HepG2 (cell line): ENCODE results near the gene NAT9. TPM values are rescaled to one million over a fixed set of nuclear protein-coding genes. Genes with fewer than 3 reads are reported as not detected.
A peak's percentile ranks its signal among the peaks of the same experiment; 100 is the strongest.

Source experiments
- ATAD3A ChIP-seq: sonication (generic); formaldehyde crosslinking; IDR thresholded peaks from 2 replicates; pipeline ENCODE4 v1.4.0; 2020; ENCODE audit warnings: missing genetic modification reagents
- EED ChIP-seq: sonication (generic); formaldehyde crosslinking; IDR thresholded peaks from 2 replicates; pipeline ENCODE4 v1.5.0; 2020; ENCODE audit warnings: mild to moderate bottlenecking, missing genetic modification reagents
- ELK4 ChIP-seq: sonication (generic); formaldehyde crosslinking; IDR thresholded peaks from 2 replicates; pipeline ENCODE4 v1.9.0; 2021; ENCODE audit warnings: missing genetic modification reagents, borderline replicate concordance
- EP300 ChIP-seq, 3 experiments: sonication (generic) in 1 of 3; formaldehyde crosslinking in 1 of 3; IDR thresholded peaks; 2 replicates each; pipeline versions ENCODE4 v1.5.1 to v1.6.1; 2011 to 2020; ENCODE audit warnings: low read depth in 2 of 3, low read length in 2 of 3, borderline replicate concordance in 1 of 3, improper control_type of control experiment in 1 of 3, mild to moderate bottlenecking in 1 of 3, missing genetic modification reagents in 1 of 3, moderate library complexity in 1 of 3
- FOXJ3 ChIP-seq: sonication (generic); formaldehyde crosslinking; IDR thresholded peaks from 2 replicates; pipeline ENCODE4 v1.4.0; 2020; ENCODE audit warnings: missing genetic modification reagents, mild to moderate bottlenecking, borderline replicate concordance
- NR2F2 ChIP-seq: IDR thresholded peaks from 2 replicates; pipeline ENCODE4 v1.6.1; 2012; ENCODE audit warnings: low read depth, inconsistent platforms, borderline replicate concordance
- PRMT3 ChIP-seq: sonication (generic); formaldehyde crosslinking; IDR thresholded peaks from 2 replicates; pipeline ENCODE4 v1.8.1; 2022; ENCODE audit warnings: low read depth, mild to moderate bottlenecking, moderate library complexity, missing genetic modification reagents, borderline replicate concordance
- SMAD1 ChIP-seq: sonication (generic); formaldehyde crosslinking; IDR thresholded peaks from 2 replicates; pipeline ENCODE4 v1.4.0; 2020; ENCODE audit warnings: missing genetic modification reagents, low read depth, mild to moderate bottlenecking, borderline replicate concordance
- SP1 ChIP-seq, 2 experiments: fragments of 450-650 bp in 1 of 2; sonication (generic) in 1 of 2; formaldehyde crosslinking in 1 of 2; IDR thresholded peaks; 2 replicates each; pipeline versions ENCODE4 v1.4.0 to v1.6.1; 2016 to 2020; ENCODE audit warnings: missing genetic modification reagents in 1 of 2
- TCF7L2 ChIP-seq: IDR thresholded peaks from 2 replicates; pipeline ENCODE4 v1.6.1; 2011; ENCODE audit warnings: mild to moderate bottlenecking, low read depth, low read length, moderate library complexity
- TERF1 ChIP-seq: sonication (generic); formaldehyde crosslinking; IDR thresholded peaks from 2 replicates; pipeline ENCODE4 v1.8.0; 2022; ENCODE audit warnings: mild to moderate bottlenecking, missing genetic modification reagents, moderate library complexity
- ZBTB3 ChIP-seq: sonication (generic); formaldehyde crosslinking; IDR thresholded peaks from 2 replicates; pipeline ENCODE4 v1.4.0; 2020; ENCODE audit warnings: low read depth, mild to moderate bottlenecking, moderate library complexity, missing genetic modification reagents, borderline replicate concordance
- ZFP36 ChIP-seq: fragments of 150-350 bp; IDR thresholded peaks from 2 replicates; pipeline ENCODE4 v1.6.1; 2018; ENCODE audit warnings: borderline replicate concordance, low read length, low read depth; ENCODE audit not compliant: partially characterized antibody
- ZNF350 ChIP-seq: sonication (generic); formaldehyde crosslinking; IDR thresholded peaks from 2 replicates; pipeline ENCODE4 v1.4.0; 2020; ENCODE audit warnings: mild to moderate bottlenecking, low read depth, missing genetic modification reagents, borderline replicate concordance
- ZNF44 ChIP-seq: sonication (generic); formaldehyde crosslinking; IDR thresholded peaks from 2 replicates; pipeline ENCODE4 v1.5.1; 2020; ENCODE audit warnings: mild to moderate bottlenecking, missing genetic modification reagents
- ZNF468 ChIP-seq: sonication (generic); formaldehyde crosslinking; IDR thresholded peaks from 2 replicates; pipeline ENCODE4 v1.8.0; 2022; ENCODE audit warnings: mild to moderate bottlenecking, moderate library complexity, missing genetic modification reagents
- ZNF558 ChIP-seq: sonication (generic); formaldehyde crosslinking; IDR thresholded peaks from 2 replicates; pipeline ENCODE4 v1.9.0; 2022; ENCODE audit warnings: mild to moderate bottlenecking, missing genetic modification reagents, borderline replicate concordance
- ZNF646 ChIP-seq: sonication (generic); formaldehyde crosslinking; IDR thresholded peaks from 2 replicates; pipeline ENCODE4 v1.9.0; 2021; ENCODE audit warnings: mild to moderate bottlenecking, missing genetic modification reagents
- ZNF749 ChIP-seq: sonication (generic); formaldehyde crosslinking; IDR thresholded peaks from 2 replicates; pipeline ENCODE4 v1.8.0; 2022; ENCODE audit warnings: mild to moderate bottlenecking, missing genetic modification reagents, moderate library complexity, borderline replicate concordance
- ZNF816 ChIP-seq: sonication (generic); formaldehyde crosslinking; IDR thresholded peaks from 2 replicates; pipeline ENCODE4 v1.8.0; 2022; ENCODE audit warnings: missing genetic modification reagents, mild to moderate bottlenecking, borderline replicate concordance
- polyA plus RNA-seq, 8 experiments: library from polyadenylated mRNA; depleted of rRNA in 3 of 8; stranded (reverse) in 7 of 8; unstranded in 1 of 8; fragments of >200 nt; fragmentation: Illumina TruSeq in 4 of 8; extraction: Trizol in 4 of 8; gene quantifications; 2 replicates each; pipeline versions ENCODE4 v1.2.1 to v1.2.3, GENCODE V29; 2011 to 2016; ENCODE audit warnings: low read depth in 4 of 8, missing spikeins in 1 of 8, mixed read lengths in 1 of 8; ENCODE audit not compliant: insufficient read depth in 1 of 8
- total RNA-seq, 5 experiments: library from RNA; depleted of rRNA; stranded (reverse); fragments of >200 nt; fragmentation: Illumina TruSeq; extraction: Trizol; gene quantifications; 2 replicates each; pipeline ENCODE4 v1.2.3, GENCODE V29; 2016; ENCODE audit warnings: low read depth in 1 of 5

NAT9 gene
- total and polyA plus RNA-seq, 2 of the 13 experiments (the other 11 are each of a cell fraction or from before 2014, with no cell fraction given) = 39.7 to 44.2 TPM

GRCh38 chr17:74769856-74770497, 6.2 kb downstream of the NAT9 start (continued):
- TF ChIP-seq ZNF646 (no peak), ZNF350 (CRISPR knock-in tag) (no peak; the same call in 1 of the 2 replicates), FOXJ3 (CRISPR knock-in tag) (no peak), PRMT3 (CRISPR knock-in tag) (0 out of 2 replicates have a peak, but pooled peaks have one; percentile 34), NR2F2 (peak; percentile 21; the same call in 1 of the 2 replicates), ELK4 (CRISPR knock-in tag) (no peak), TERF1 (CRISPR knock-in tag) (no peak), ZBTB3 (CRISPR knock-in tag) (no peak), ATAD3A (CRISPR knock-in tag) (no peak), SP1 (IDR thresholded peaks at IDR 0.05) (no peak), SP1 (CRISPR knock-in tag; IDR thresholded peaks at IDR 0.05) (no peak), EP300 (IDR thresholded peaks at IDR 0.05; ENCODE audit: low read depth in 2 of 2, low read length in 2 of 2) (no peak), EP300 (CRISPR knock-in tag; IDR thresholded peaks at IDR 0.05; ENCODE audit: borderline replicate concordance) (no peak), ZFP36 (no peak), ZNF468 (CRISPR knock-in tag) (no peak), TCF7L2 (no peak), ZNF749 (CRISPR knock-in tag) (no peak), ZNF558 (CRISPR knock-in tag) (no peak), SMAD1 (CRISPR knock-in tag) (peak; percentile 19; the same call in 1 of the 2 replicates), ZNF816 (CRISPR knock-in tag) (0 out of 2 replicates have a peak, but pooled peaks have one; percentile 53), ZNF44 (no peak), EED (CRISPR knock-in tag) (no peak)
